ENCODE data around the gene HACD4. TPM values are rescaled to one million over a fixed set of nuclear protein-coding genes. Genes with fewer than 3 reads are reported as not detected.

Gene HACD4
- total RNA-seq, 1 experiment from 2014 or later: 0.07 TPM

GRCh38 chr9:20995616-20996015 lies 35.8 kb downstream of the HACD4 start:
- Mint-ChIP-seq H3K9me3 (ENCODE audit: low read depth, unreplicated experiment) (no peaks in the 10 kb centered on the region), H3K4me1 (ENCODE audit: low read depth, unreplicated experiment) (no peaks in the 10 kb centered on the region), H3K27ac (ENCODE audit: unreplicated experiment) (no peak overlapping the region), H3K36me3 (ENCODE audit: insufficient read depth, unreplicated experiment) (peaks cover 5% of the 10 kb centered on the region), H3K27me3 (ENCODE audit: unreplicated experiment) (no peaks in the 10 kb centered on the region), H3K4me3 (ENCODE audit: low read depth, unreplicated experiment) (no peak overlapping the region)
- CTCF ChIA-PET: no interaction called here
- intact Hi-C loops (cut with micrococcal nuclease; ENCODE audit: unreplicated experiment): no loop called here
- no peak for TF ChIP-seq CTCF (IDR thresholded peaks at IDR 0.05; ENCODE audit: unreplicated experiment)
- no peak for DNase-seq
- BruUV-seq (replicated peaks): no TSS peak

GRCh38 chr9:20994486-20994885 lies 37.0 kb downstream of the HACD4 start:
- intact Hi-C loops (cut with micrococcal nuclease; ENCODE audit: unreplicated experiment): no loop called here
- Mint-ChIP-seq H3K9me3 (ENCODE audit: low read depth, unreplicated experiment) (no peaks in the 10 kb centered on the region), H3K4me3 (ENCODE audit: low read depth, unreplicated experiment) (no peak overlapping the region), H3K4me1 (ENCODE audit: low read depth, unreplicated experiment) (no peaks in the 10 kb centered on the region), H3K27ac (ENCODE audit: unreplicated experiment) (no peak overlapping the region), H3K36me3 (ENCODE audit: insufficient read depth, unreplicated experiment) (peaks cover 5% of the 10 kb centered on the region), H3K27me3 (ENCODE audit: unreplicated experiment) (no peaks in the 10 kb centered on the region)
- TF ChIP-seq CTCF (IDR thresholded peaks at IDR 0.05; ENCODE audit: unreplicated experiment): no peak
- CTCF ChIA-PET: no interaction called here
- BruUV-seq (replicated peaks): no TSS peak
- no peak for DNase-seq

- Mint-ChIP-seq H3K27ac (ENCODE audit: unreplicated experiment) (no peak overlapping the region), H3K4me3 (ENCODE audit: low read depth, unreplicated experiment) (no peak overlapping the region), H3K36me3 (ENCODE audit: insufficient read depth, unreplicated experiment) (peaks cover 5% of the 10 kb centered on the region), H3K4me1 (ENCODE audit: low read depth, unreplicated experiment) (no peaks in the 10 kb centered on the region), H3K27me3 (ENCODE audit: unreplicated experiment) (no peaks in the 10 kb centered on the region), H3K9me3 (ENCODE audit: low read depth, unreplicated experiment) (no peaks in the 10 kb centered on the region)
- CTCF ChIA-PET: no interaction called here
- intact Hi-C loops (cut with micrococcal nuclease; ENCODE audit: unreplicated experiment): no loop called here
- no TSS peak for BruUV-seq (replicated peaks)
- no peak for TF ChIP-seq CTCF (IDR thresholded peaks at IDR 0.05; ENCODE audit: unreplicated experiment)
- DNase-seq: no peak
These were observed 40.6 kb downstream of the HACD4 start for GRCh38 chr9:20990867-20991266.

- CTCF ChIA-PET: no interaction called here
- no TSS peak for BruUV-seq (replicated peaks)
- no peaks in the 10 kb centered on the region for H3K27me3 Mint-ChIP-seq (ENCODE audit: unreplicated experiment)
These were observed 41.5 kb downstream of the HACD4 start for GRCh38 chr9:20989923-20990341.

More at GRCh38 chr9:20989923-20990341, 41.5 kb downstream of the HACD4 start:
- no peak overlapping the region for H3K27ac Mint-ChIP-seq (ENCODE audit: unreplicated experiment)
- intact Hi-C loops (cut with micrococcal nuclease; ENCODE audit: unreplicated experiment): no loop called here
- H3K4me1 Mint-ChIP-seq (ENCODE audit: low read depth, unreplicated experiment): no peaks in the 10 kb centered on the region
- no peak overlapping the region for H3K4me3 Mint-ChIP-seq (ENCODE audit: low read depth, unreplicated experiment)
- H3K36me3 Mint-ChIP-seq (ENCODE audit: insufficient read depth, unreplicated experiment): peaks cover 5% of the 10 kb centered on the region
- H3K9me3 Mint-ChIP-seq (ENCODE audit: low read depth, unreplicated experiment): no peaks in the 10 kb centered on the region
- no peak for TF ChIP-seq CTCF (IDR thresholded peaks at IDR 0.05; ENCODE audit: unreplicated experiment)
- DNase-seq: no peak

Data from Calu3 (cell line).